Mesenchymal stem cell (in vitro differentiated cells and primary cell): ENCODE data around the gene RABGAP1L.
A peak's percentile ranks its signal among the peaks of the same experiment; 100 is the strongest.
"Not testable (repeated sequence)": the region's sequence is repeated elsewhere in the genome, so short reads cannot be mapped to it uniquely, and the experiment has no call there.

Source experiments
- DNase-seq: peaks from one replicate; pipeline ENCODE4 v3.0.0-alpha.2; 2013
- H2AFZ ChIP-seq: one replicate; pipeline ENCODE4 v1.6.1; 2013; ENCODE audit warnings: low read depth, mild to moderate bottlenecking, control low read depth, inconsistent platforms, low read length, moderate library complexity
- H2AK5ac ChIP-seq: 2 replicates; pipeline ENCODE4 v1.6.1; 2013; ENCODE audit warnings: low read length, moderate library complexity, mild to moderate bottlenecking, inconsistent platforms; ENCODE audit not compliant: severe bottlenecking
- H2BK120ac ChIP-seq: one replicate; pipeline ENCODE4 v1.6.1; 2013; ENCODE audit warnings: low read depth, mild to moderate bottlenecking, inconsistent platforms, low read length, moderate library complexity
- H2BK12ac ChIP-seq, 2 experiments: one replicate each; pipeline ENCODE4 v1.6.1; 2013; ENCODE audit warnings: inconsistent platforms in 2 of 2, low read length in 2 of 2, mild to moderate bottlenecking in 2 of 2, moderate library complexity in 2 of 2, control low read depth in 1 of 2
- H2BK15ac ChIP-seq: one replicate; pipeline ENCODE4 v1.6.1; 2013; ENCODE audit warnings: mild to moderate bottlenecking, low read depth, inconsistent platforms; ENCODE audit not compliant: poor library complexity, severe bottlenecking
- H2BK5ac ChIP-seq: 2 replicates; pipeline ENCODE4 v1.6.1; 2013; ENCODE audit warnings: low read depth, mild to moderate bottlenecking, low read length, control low read depth, inconsistent platforms; ENCODE audit not compliant: poor library complexity, severe bottlenecking
- H3K14ac ChIP-seq, 2 experiments: one replicate each; pipeline ENCODE4 v1.6.1; 2013; ENCODE audit warnings: inconsistent platforms in 2 of 2, low read length in 2 of 2, control low read depth in 1 of 2, mild to moderate bottlenecking in 1 of 2, moderate library complexity in 1 of 2
- H3K18ac ChIP-seq, 2 experiments: one replicate each; pipeline ENCODE4 v1.6.1; 2013; ENCODE audit warnings: inconsistent platforms in 2 of 2, low read length in 2 of 2, control low read depth in 1 of 2, low read depth in 1 of 2, mild to moderate bottlenecking in 1 of 2
- H3K23ac ChIP-seq, 2 experiments: one replicate each; pipeline ENCODE4 v1.6.1; 2013; ENCODE audit warnings: inconsistent platforms in 2 of 2, low read length in 2 of 2, mild to moderate bottlenecking in 2 of 2, moderate library complexity in 2 of 2, control low read depth in 1 of 2
- H3K27ac ChIP-seq: 2 replicates; pipeline ENCODE4 v1.5.1; 2013; ENCODE audit warnings: mild to moderate bottlenecking, moderate library complexity, low read length, control low read depth, inconsistent platforms; ENCODE audit not compliant: poor library complexity, severe bottlenecking
- H3K27me3 ChIP-seq, 2 experiments: 2 replicates each; pipeline versions ENCODE4 v1.6.1 to v1.7.0; 2013; ENCODE audit warnings: low read length in 2 of 2, mild to moderate bottlenecking in 2 of 2, moderate library complexity in 2 of 2, control low read depth in 1 of 2, inconsistent platforms in 1 of 2; ENCODE audit not compliant: control insufficient read depth in 1 of 2, insufficient read depth in 1 of 2
- H3K36me3 ChIP-seq, 2 experiments: 2 replicates each; pipeline versions ENCODE4 v1.6.1 to v1.7.0; 2013; ENCODE audit warnings: low read length in 2 of 2, control low read depth in 1 of 2, inconsistent platforms in 1 of 2, low read depth in 1 of 2, mild to moderate bottlenecking in 1 of 2; ENCODE audit not compliant: insufficient read depth in 2 of 2, control insufficient read depth in 1 of 2
- H3K4ac ChIP-seq, 2 experiments: one replicate each; pipeline ENCODE4 v1.6.1; 2013; ENCODE audit warnings: inconsistent platforms in 2 of 2, low read length in 2 of 2, mild to moderate bottlenecking in 2 of 2, moderate library complexity in 2 of 2, control low read depth in 1 of 2, low read depth in 1 of 2
- H3K4me1 ChIP-seq: 2 replicates; pipeline ENCODE4 v1.6.1; 2013; ENCODE audit warnings: low read depth, low read length, control low read depth; ENCODE audit not compliant: control insufficient read depth, insufficient read depth
- H3K4me2 ChIP-seq: 2 replicates; pipeline ENCODE4 v1.6.1; 2013; ENCODE audit warnings: low read length, mild to moderate bottlenecking, inconsistent platforms; ENCODE audit not compliant: poor library complexity, severe bottlenecking
- H3K4me3 ChIP-seq, 2 experiments: 2 replicates each; pipeline versions ENCODE4 v1.5.1 to v1.7.0; 2013; ENCODE audit warnings: low read length in 2 of 2, mild to moderate bottlenecking in 2 of 2, control low read depth in 1 of 2, low read depth in 1 of 2; ENCODE audit not compliant: insufficient read depth in 1 of 2
- H3K79me1 ChIP-seq: replicated peaks from 2 replicates; pipeline ENCODE4 v1.6.1; 2013; ENCODE audit warnings: mild to moderate bottlenecking, control low read depth, low read length, inconsistent platforms; ENCODE audit not compliant: poor library complexity, severe bottlenecking
- H3K9ac ChIP-seq: 2 replicates; pipeline ENCODE4 v1.7.0; 2013; ENCODE audit warnings: mild to moderate bottlenecking, low read length, moderate library complexity
- H3K9me3 ChIP-seq: 2 replicates; pipeline ENCODE4 v1.7.0; 2013; ENCODE audit warnings: mild to moderate bottlenecking, low read length; ENCODE audit not compliant: control insufficient read depth
- H4K8ac ChIP-seq: one replicate; pipeline ENCODE4 v1.6.1; 2013; ENCODE audit warnings: inconsistent platforms, mild to moderate bottlenecking, low read length, moderate library complexity
- H4K91ac ChIP-seq: one replicate; pipeline ENCODE4 v1.6.1; 2013; ENCODE audit warnings: mild to moderate bottlenecking, low read length, inconsistent platforms
- WGBS: methylation state at CpG from one replicate; pipeline ENCODE4 v1.1.7; 2013; ENCODE audit warnings: mixed read lengths; 5-methylcytosine and 5-hydroxymethylcytosine counted together

The RABGAP1L gene

GRCh38 chr1:174169342-174169741 lies 10.0 kb downstream of the RABGAP1L start:
- Histone ChIP-seq H3K4me3 (no peak overlapping the region), H2AFZ (no peak overlapping the region), H3K4me1 (no peaks in the 10 kb centered on the region), H2BK120ac (no peak overlapping the region), H3K27me3 (no peaks in the 10 kb centered on the region), H3K9me3 (no peaks in the 10 kb centered on the region), H3K14ac (no peak overlapping the region), H3K36me3 (peaks cover 0 to 5% of the 10 kb centered on the region in 2 experiments), H2BK15ac (no peak overlapping the region), H4K91ac (no peak overlapping the region), H4K8ac (no peak overlapping the region), H3K79me1 (peaks cover 15% of the 10 kb centered on the region), H3K27ac (no peak overlapping the region), H3K9ac (no peak overlapping the region), H2BK5ac (no peak overlapping the region), H3K18ac (no peak overlapping the region), H3K4me2 (no peak overlapping the region), H3K4ac (no peak overlapping the region), H2AK5ac (no peak overlapping the region), H2BK12ac (no peak overlapping the region), H3K23ac (no peak overlapping the region)
- WGBS: 71% methylated on average over 3 of the region's 3 CpGs
- DNase-seq: no peak

- Histone ChIP-seq H2BK120ac (no peak overlapping the region), H3K36me3 (no peaks in the 10 kb centered on the region), H2BK5ac (no peak overlapping the region), H3K9me3 (no peaks in the 10 kb centered on the region), H3K9ac (no peak overlapping the region), H3K4me2 (no peak overlapping the region), H3K14ac (no peak overlapping the region), H3K23ac (no peak overlapping the region), H3K27me3 (no peaks in the 10 kb centered on the region), H2BK12ac (no peak overlapping the region), H3K18ac (no peak overlapping the region), H4K91ac (no peak overlapping the region), H2BK15ac (no peak overlapping the region), H3K4me1 (no peaks in the 10 kb centered on the region), H3K27ac (no peak overlapping the region), H2AFZ (no peak overlapping the region), H3K4me3 (no peak overlapping the region), H3K4ac (no peak overlapping the region), H2AK5ac (no peak overlapping the region), H4K8ac (no peak overlapping the region), H3K79me1 (peaks cover 10% of the 10 kb centered on the region)
- no CpG with 5 or more reads among the region's 1 CpG for WGBS
- no peak for DNase-seq
Observed at GRCh38 chr1:174171073-174171472, 11.8 kb downstream of the RABGAP1L start.

- Histone ChIP-seq H3K27ac (no peak overlapping the region), H3K4ac (no peak overlapping the region), H4K91ac (no peak overlapping the region), H2BK15ac (no peak overlapping the region), H3K27me3 (no peaks in the 10 kb centered on the region), H3K4me2 (no peak overlapping the region), H4K8ac (no peak overlapping the region), H2BK120ac (no peak overlapping the region), H2BK5ac (no peak overlapping the region), H3K4me1 (no peaks in the 10 kb centered on the region), H3K4me3 (no peak overlapping the region), H3K23ac (no peak overlapping the region), H3K79me1 (peaks cover 11% of the 10 kb centered on the region), H3K36me3 (no peaks in the 10 kb centered on the region), H3K14ac (no peak overlapping the region), H3K9me3 (no peaks in the 10 kb centered on the region), H2BK12ac (no peak overlapping the region), H3K9ac (no peak overlapping the region), H2AFZ (no peak overlapping the region), H2AK5ac (peak overlapping the region; percentile 45), H3K18ac (no peak overlapping the region)
- WGBS: 97% methylated on average over 4 of the region's 6 CpGs
- no peak for DNase-seq
Observed at GRCh38 chr1:174174461-174175329, 15.4 kb downstream of the RABGAP1L start.

GRCh38 chr1:174178459-174178858 lies 19.1 kb downstream of the RABGAP1L start:
- not testable (repeated sequence) for DNase-seq, H2BK15ac ChIP-seq, H3K18ac ChIP-seq, H3K36me3 ChIP-seq, H3K4ac ChIP-seq, H3K4me3 ChIP-seq, H3K4me1 ChIP-seq, H2AFZ ChIP-seq, H3K14ac ChIP-seq, H3K23ac ChIP-seq, H3K27me3 ChIP-seq, H4K8ac ChIP-seq, H2BK120ac ChIP-seq, H4K91ac ChIP-seq, H2AK5ac ChIP-seq, H3K4me2 ChIP-seq, H3K27ac ChIP-seq, H3K9ac ChIP-seq, H2BK12ac ChIP-seq, H3K9me3 ChIP-seq, H2BK5ac ChIP-seq
- H3K79me1 ChIP-seq: peaks cover 15% of the 10 kb centered on the region
- WGBS: 100% methylated on average over 1 of the region's 2 CpGs
